Neural cell (in vitro differentiated cells): ENCODE measurements around the gene NKD1. TPM values are rescaled to one million over a fixed set of nuclear protein-coding genes. Genes with fewer than 3 reads are reported as not detected.

Experiments
- H2AFZ ChIP-seq: fragments of 200-600, 300-800 bp; sonication (generic), shearing (Covaris generic); 2 replicates; pipeline ENCODE4 v1.6.0; 2014; ENCODE audit warnings: low read depth, mild to moderate bottlenecking, antibody characterized with exemption, low read length, moderate library complexity
- H3F3A ChIP-seq: fragments of 200-600 bp; shearing (Covaris generic); 2 replicates; pipeline ENCODE4 v1.6.1; 2016; ENCODE audit warnings: mild to moderate bottlenecking, moderate library complexity, mixed read lengths, antibody characterized with exemption, low read length; ENCODE audit not compliant: insufficient read depth, poor library complexity, severe bottlenecking
- H3K27ac ChIP-seq: fragments of 200-600, 300-800 bp; sonication (generic), shearing (Covaris generic); 2 replicates; pipeline ENCODE4 v1.5.1; 2014; ENCODE audit warnings: mild to moderate bottlenecking, low read length, moderate library complexity
- H3K27me3 ChIP-seq: fragments of 300-800, 200-600 bp; sonication (generic), shearing (Covaris generic); 2 replicates; pipeline ENCODE4 v1.6.0; 2014; ENCODE audit warnings: mild to moderate bottlenecking, low read depth, low read length, moderate library complexity; ENCODE audit not compliant: insufficient read depth
- H3K36me3 ChIP-seq: fragments of 300-800, 200-600 bp; sonication (generic), shearing (Covaris generic); 2 replicates; pipeline ENCODE4 v1.5.1; 2014; ENCODE audit warnings: mild to moderate bottlenecking, antibody characterized with exemption, low read length, moderate library complexity; ENCODE audit not compliant: insufficient read depth
- H3K4me2 ChIP-seq: fragments of 300-800, 200-600 bp; sonication (generic), shearing (Covaris generic); 2 replicates; pipeline ENCODE4 v1.6.0; 2014; ENCODE audit warnings: mild to moderate bottlenecking, low read length
- H3K4me3 ChIP-seq: fragments of 300-800, 200-600 bp; sonication (generic), shearing (Covaris generic); 2 replicates; pipeline ENCODE4 v1.5.1; 2014; ENCODE audit warnings: mild to moderate bottlenecking, low read length, moderate library complexity
- H3K79me2 ChIP-seq: fragments of 200-600 bp; shearing (Covaris generic); replicated peaks from 2 replicates; pipeline ENCODE4 v1.6.0; 2014; ENCODE audit warnings: mild to moderate bottlenecking, low read length, moderate library complexity; ENCODE audit not compliant: insufficient read depth
- H3K9ac ChIP-seq: fragments of 300-800, 200-600 bp; sonication (generic), shearing (Covaris generic); 2 replicates; pipeline ENCODE4 v1.6.1; 2016; ENCODE audit warnings: mild to moderate bottlenecking, low read length, mixed read lengths
- H3K9me2 ChIP-seq: fragments of 200-600 bp; shearing (Covaris generic); 2 replicates; pipeline ENCODE4 v1.6.1; 2016; ENCODE audit warnings: mild to moderate bottlenecking, low read length, mixed read lengths; ENCODE audit not compliant: insufficient read depth
- H3K9me3 ChIP-seq: fragments of 200-600, 300-800 bp; sonication (generic), shearing (Covaris generic); 2 replicates; pipeline ENCODE4 v1.6.1; 2016; ENCODE audit warnings: mild to moderate bottlenecking, mixed run types, low read length, moderate library complexity, mixed read lengths
- H4K20me1 ChIP-seq: fragments of 200-600 bp; shearing (Covaris generic); 2 replicates; pipeline ENCODE4 v1.6.1; 2016; ENCODE audit warnings: mild to moderate bottlenecking, mixed run types; ENCODE audit not compliant: insufficient read depth
- EP300 ChIP-seq: fragments of 450-650 bp; conservative IDR thresholded peaks from 2 replicates; pipeline ENCODE4 v1.6.1; 2014; ENCODE audit warnings: antibody characterized with exemption, mild to moderate bottlenecking, moderate library complexity; ENCODE audit not compliant: poor library complexity, severe bottlenecking
- EZH2 ChIP-seq: fragments of 200-600, 300-800 bp; shearing (Covaris generic), sonication (generic); IDR thresholded peaks from 2 replicates; pipeline ENCODE4 v1.6.1; 2014; ENCODE audit warnings: antibody characterized with exemption, low read length, borderline replicate concordance, mild to moderate bottlenecking; ENCODE audit not compliant: insufficient read depth, poor library complexity, severe bottlenecking
- MXI1 ChIP-seq: fragments of 450-650 bp; conservative IDR thresholded peaks from 2 replicates; pipeline ENCODE4 v1.6.1; 2014; ENCODE audit warnings: antibody characterized with exemption, mild to moderate bottlenecking; ENCODE audit not compliant: poor library complexity, severe bottlenecking
- POLR2AphosphoS5 ChIP-seq: IDR thresholded peaks from 2 replicates; pipeline ENCODE4 v1.6.1; 2012
- RAD21 ChIP-seq: fragments of 450-650 bp; conservative IDR thresholded peaks from 2 replicates; pipeline ENCODE4 v1.6.1; 2014; ENCODE audit warnings: antibody characterized with exemption, mild to moderate bottlenecking, moderate library complexity
- SMC3 ChIP-seq: fragments of 450-650 bp; conservative IDR thresholded peaks from 2 replicates; pipeline ENCODE4 v1.6.1; 2014; ENCODE audit warnings: antibody characterized with exemption, mild to moderate bottlenecking, moderate library complexity; ENCODE audit not compliant: poor library complexity
- TAF1 ChIP-seq: IDR thresholded peaks from 2 replicates; pipeline ENCODE4 v1.6.1; 2012; ENCODE audit warnings: low read depth
- polyA plus RNA-seq: library from polyadenylated mRNA; depleted of rRNA; stranded (reverse); fragments of >200 nt; gene quantifications from 2 replicates; pipeline ENCODE4 v1.2.3, GENCODE V29; 2014
- TF ChIP-seq, protein P1 (sequence below): IDR thresholded peaks from 2 replicates; pipeline ENCODE4 v1.6.1; 2012; ENCODE audit warnings: borderline replicate concordance
- TF ChIP-seq, protein P2 (sequence below): fragments of 450-650 bp; IDR thresholded peaks from 2 replicates; pipeline ENCODE4 v1.5.1; 2014; ENCODE audit warnings: antibody characterized with exemption, mild to moderate bottlenecking, moderate library complexity; ENCODE audit not compliant: poor library complexity, severe bottlenecking

The NKD1 gene
- polyA plus RNA-seq, 1 donor from 2014 or later: 1.1 TPM

DNA sequence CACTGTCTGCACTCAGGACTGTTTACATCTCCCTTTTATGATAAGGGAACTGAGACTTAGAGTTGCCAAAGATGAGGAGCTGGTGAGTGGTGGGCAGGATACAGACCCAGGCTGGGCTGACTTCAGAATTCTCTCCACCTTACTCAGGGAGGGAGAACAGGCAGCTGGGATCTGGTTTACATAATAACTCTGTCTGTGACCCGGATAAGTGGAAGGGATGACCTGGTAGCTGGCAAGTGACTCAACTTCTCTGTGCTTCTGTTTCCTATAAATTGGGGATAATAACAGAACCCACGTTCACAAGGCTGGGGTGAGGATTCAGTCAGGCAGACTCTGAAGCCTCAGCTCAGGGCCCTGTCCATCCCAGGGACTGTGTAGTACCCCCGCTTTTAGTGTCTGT lies 130.3 kb downstream of the NKD1 start:
- Histone ChIP-seq H3F3A (no peaks in the 10 kb centered on the region), H3K4me2 (no peak overlapping the region)

DNA sequence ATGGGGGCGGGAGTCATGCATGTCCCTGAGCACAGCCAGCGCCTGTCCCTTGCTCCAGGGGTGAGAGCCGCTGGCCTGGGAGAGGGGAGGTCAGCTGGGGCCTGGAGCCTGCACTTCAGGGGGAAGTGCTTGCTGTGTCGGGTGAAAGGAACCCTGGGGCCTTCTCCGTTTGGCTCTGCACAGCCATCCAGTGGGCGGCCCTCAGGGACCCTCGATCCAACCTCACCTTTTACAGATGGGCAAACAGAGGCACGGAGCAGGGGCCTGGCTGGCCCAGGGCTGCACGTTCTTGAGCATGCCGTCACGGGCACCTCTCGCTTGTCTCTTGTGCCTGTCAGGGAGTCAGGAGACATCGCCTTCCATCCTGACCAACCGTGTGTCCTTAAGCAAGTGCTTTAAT lies 131.1 kb downstream of the NKD1 start:
- no peaks in the 10 kb centered on the region for H3K9me2 ChIP-seq
- no peaks in the 10 kb centered on the region for H3K27me3 ChIP-seq
- no peaks in the 10 kb centered on the region for H3K9me3 ChIP-seq
- no peaks in the 10 kb centered on the region for H3F3A ChIP-seq
- H3K79me2 ChIP-seq: no peaks in the 10 kb centered on the region
- no peak overlapping the region for H3K4me2 ChIP-seq
- no peak overlapping the region for H3K27ac ChIP-seq
- TF ChIP-seq, protein P1, sequence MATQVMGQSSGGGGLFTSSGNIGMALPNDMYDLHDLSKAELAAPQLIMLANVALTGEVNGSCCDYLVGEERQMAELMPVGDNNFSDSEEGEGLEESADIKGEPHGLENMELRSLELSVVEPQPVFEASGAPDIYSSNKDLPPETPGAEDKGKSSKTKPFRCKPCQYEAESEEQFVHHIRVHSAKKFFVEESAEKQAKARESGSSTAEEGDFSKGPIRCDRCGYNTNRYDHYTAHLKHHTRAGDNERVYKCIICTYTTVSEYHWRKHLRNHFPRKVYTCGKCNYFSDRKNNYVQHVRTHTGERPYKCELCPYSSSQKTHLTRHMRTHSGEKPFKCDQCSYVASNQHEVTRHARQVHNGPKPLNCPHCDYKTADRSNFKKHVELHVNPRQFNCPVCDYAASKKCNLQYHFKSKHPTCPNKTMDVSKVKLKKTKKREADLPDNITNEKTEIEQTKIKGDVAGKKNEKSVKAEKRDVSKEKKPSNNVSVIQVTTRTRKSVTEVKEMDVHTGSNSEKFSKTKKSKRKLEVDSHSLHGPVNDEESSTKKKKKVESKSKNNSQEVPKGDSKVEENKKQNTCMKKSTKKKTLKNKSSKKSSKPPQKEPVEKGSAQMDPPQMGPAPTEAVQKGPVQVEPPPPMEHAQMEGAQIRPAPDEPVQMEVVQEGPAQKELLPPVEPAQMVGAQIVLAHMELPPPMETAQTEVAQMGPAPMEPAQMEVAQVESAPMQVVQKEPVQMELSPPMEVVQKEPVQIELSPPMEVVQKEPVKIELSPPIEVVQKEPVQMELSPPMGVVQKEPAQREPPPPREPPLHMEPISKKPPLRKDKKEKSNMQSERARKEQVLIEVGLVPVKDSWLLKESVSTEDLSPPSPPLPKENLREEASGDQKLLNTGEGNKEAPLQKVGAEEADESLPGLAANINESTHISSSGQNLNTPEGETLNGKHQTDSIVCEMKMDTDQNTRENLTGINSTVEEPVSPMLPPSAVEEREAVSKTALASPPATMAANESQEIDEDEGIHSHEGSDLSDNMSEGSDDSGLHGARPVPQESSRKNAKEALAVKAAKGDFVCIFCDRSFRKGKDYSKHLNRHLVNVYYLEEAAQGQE: no peak
- TF ChIP-seq, protein P2, sequence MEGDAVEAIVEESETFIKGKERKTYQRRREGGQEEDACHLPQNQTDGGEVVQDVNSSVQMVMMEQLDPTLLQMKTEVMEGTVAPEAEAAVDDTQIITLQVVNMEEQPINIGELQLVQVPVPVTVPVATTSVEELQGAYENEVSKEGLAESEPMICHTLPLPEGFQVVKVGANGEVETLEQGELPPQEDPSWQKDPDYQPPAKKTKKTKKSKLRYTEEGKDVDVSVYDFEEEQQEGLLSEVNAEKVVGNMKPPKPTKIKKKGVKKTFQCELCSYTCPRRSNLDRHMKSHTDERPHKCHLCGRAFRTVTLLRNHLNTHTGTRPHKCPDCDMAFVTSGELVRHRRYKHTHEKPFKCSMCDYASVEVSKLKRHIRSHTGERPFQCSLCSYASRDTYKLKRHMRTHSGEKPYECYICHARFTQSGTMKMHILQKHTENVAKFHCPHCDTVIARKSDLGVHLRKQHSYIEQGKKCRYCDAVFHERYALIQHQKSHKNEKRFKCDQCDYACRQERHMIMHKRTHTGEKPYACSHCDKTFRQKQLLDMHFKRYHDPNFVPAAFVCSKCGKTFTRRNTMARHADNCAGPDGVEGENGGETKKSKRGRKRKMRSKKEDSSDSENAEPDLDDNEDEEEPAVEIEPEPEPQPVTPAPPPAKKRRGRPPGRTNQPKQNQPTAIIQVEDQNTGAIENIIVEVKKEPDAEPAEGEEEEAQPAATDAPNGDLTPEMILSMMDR: no peak
- TF ChIP-seq EZH2 (no peak), POLR2AphosphoS5 (no peak), MXI1 (no peak), SMC3 (no peak), TAF1 (no peak), RAD21 (no peak), EP300 (no peak)
- no peak overlapping the region for H3K4me3 ChIP-seq
- no peaks in the 10 kb centered on the region for H4K20me1 ChIP-seq
- no peak overlapping the region for H3K9ac ChIP-seq
- no peak overlapping the region for H2AFZ ChIP-seq
- H3K36me3 ChIP-seq: no peaks in the 10 kb centered on the region

More for the DNA sequence above, 130.3 kb downstream of the NKD1 start:
- Histone ChIP-seq H3K4me3 (no peak overlapping the region), H3K9me3 (no peaks in the 10 kb centered on the region), H3K36me3 (no peaks in the 10 kb centered on the region), H3K9me2 (no peaks in the 10 kb centered on the region), H2AFZ (no peak overlapping the region), H4K20me1 (no peaks in the 10 kb centered on the region), H3K27ac (no peak overlapping the region), H3K27me3 (no peaks in the 10 kb centered on the region), H3K79me2 (no peaks in the 10 kb centered on the region), H3K9ac (no peak overlapping the region)
- TF ChIP-seq TAF1: no peak
- no peak for TF ChIP-seq SMC3
- no peak for TF ChIP-seq RAD21
- TF ChIP-seq EZH2: no peak
- TF ChIP-seq, protein P2: no peak
- no peak for TF ChIP-seq POLR2AphosphoS5
- TF ChIP-seq MXI1: no peak
- TF ChIP-seq EP300: no peak
- TF ChIP-seq, protein P1: no peak
